ENCODE results near the gene GK2. TPM values are rescaled to one million over a fixed set of nuclear protein-coding genes. Genes with fewer than 3 reads are reported as not detected.

GK2 gene
- total RNA-seq, result not detected
- long read RNA-seq, result 0 reads

DNA sequence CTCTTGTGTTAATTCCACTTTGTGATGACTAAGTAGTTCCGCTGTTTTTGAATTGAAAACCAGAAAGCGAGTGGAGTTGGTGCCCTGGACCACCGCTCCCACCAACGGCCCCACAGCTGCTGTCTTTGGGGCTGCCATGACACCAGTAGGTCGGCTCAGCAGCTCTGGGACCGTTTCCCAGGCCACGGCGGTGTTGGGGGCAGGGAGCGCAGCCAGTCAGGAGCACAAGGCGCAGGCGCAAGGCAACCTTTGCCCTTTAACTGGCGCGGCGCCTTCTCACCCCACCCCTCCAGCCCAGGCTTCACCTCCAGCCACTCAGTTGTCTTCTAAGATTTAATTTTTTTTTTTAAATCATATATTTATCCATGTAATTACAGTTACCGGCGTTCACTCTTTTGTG, at the start of gene GK2:
GK2 (minus strand) TSS at position 166 of the 400 bp plus-strand sequence; CDS start at position 138, 28 bp downstream.
- Histone ChIP-seq H3K27me3 (ENCODE audit: low read depth) (no peaks in the 10 kb centered on the region), H3K27ac (replicated peaks) (no peak within 1 kb of the TSS), H3K36me3 (no peaks in the 10 kb centered on the region), H3K4me1 (no peaks in the 10 kb centered on the region), H3K9me3 (replicated peaks) (no peaks in the 10 kb centered on the region), H3K4me3 (no peak within 1 kb of the TSS)
- TF ChIP-seq, protein P1, sequence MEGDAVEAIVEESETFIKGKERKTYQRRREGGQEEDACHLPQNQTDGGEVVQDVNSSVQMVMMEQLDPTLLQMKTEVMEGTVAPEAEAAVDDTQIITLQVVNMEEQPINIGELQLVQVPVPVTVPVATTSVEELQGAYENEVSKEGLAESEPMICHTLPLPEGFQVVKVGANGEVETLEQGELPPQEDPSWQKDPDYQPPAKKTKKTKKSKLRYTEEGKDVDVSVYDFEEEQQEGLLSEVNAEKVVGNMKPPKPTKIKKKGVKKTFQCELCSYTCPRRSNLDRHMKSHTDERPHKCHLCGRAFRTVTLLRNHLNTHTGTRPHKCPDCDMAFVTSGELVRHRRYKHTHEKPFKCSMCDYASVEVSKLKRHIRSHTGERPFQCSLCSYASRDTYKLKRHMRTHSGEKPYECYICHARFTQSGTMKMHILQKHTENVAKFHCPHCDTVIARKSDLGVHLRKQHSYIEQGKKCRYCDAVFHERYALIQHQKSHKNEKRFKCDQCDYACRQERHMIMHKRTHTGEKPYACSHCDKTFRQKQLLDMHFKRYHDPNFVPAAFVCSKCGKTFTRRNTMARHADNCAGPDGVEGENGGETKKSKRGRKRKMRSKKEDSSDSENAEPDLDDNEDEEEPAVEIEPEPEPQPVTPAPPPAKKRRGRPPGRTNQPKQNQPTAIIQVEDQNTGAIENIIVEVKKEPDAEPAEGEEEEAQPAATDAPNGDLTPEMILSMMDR (IDR thresholded peaks at IDR 0.05; ENCODE audit: borderline replicate concordance), result no peak
- intact Hi-C loops (cut with micrococcal nuclease), result no loop called here
- DNase-seq, result no peak

DNA sequence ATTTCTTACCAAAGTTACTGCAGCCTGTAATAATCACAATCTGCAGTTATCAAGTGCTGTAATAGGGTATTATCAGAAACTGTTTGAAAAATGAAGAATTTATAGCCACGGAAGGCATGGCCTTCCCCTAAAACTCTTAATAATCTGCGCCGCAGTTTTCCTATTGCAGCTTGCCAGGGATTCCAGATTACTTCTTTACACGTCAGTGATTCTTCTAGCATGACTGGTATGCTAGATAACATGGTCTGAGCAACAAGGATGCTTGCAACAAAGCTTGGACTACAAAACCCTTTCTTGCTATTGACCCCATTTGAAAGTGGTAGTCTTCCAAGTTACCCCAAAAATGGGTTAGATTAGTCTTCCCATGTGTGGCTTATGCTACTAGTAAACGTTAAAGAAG, 47.2 kb upstream of the GK2 start:
- intact Hi-C loops (cut with micrococcal nuclease), result no loop called here
- Histone ChIP-seq H3K4me3 (no peak overlapping the region), H3K36me3 (no peaks in the 10 kb centered on the region), H3K27ac (replicated peaks) (no peak overlapping the region), H3K4me1 (no peaks in the 10 kb centered on the region), H3K27me3 (ENCODE audit: low read depth) (no peaks in the 10 kb centered on the region), H3K9me3 (replicated peaks) (no peaks in the 10 kb centered on the region)
- TF ChIP-seq, protein P1 (IDR thresholded peaks at IDR 0.05; ENCODE audit: borderline replicate concordance), result no peak
- no peak for DNase-seq

DNA sequence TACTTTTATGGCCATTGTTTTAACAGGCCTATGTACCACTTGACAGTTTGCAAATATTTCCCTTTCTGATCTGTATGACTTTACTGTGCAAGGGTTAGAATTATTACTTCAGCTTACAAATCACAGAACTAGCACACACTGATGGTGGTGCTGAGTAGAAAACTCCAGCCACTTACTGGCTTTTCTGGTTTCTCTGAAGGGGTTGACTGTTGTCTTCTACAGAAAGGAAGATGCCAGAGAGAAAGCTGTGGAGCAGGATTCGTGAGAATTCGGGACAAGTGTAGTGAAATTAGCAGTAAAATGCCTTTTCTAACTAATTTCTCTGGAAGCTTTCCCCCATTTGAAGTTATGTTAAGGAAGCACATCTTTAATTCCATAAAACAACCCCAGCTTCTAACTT, 46.6 kb upstream of the GK2 start:
- no peak overlapping the region for H3K27ac ChIP-seq (replicated peaks)
- DNase-seq, result no peak
- no peaks in the 10 kb centered on the region for H3K9me3 ChIP-seq (replicated peaks)
- H3K4me3 ChIP-seq, result no peak overlapping the region
- TF ChIP-seq, protein P1 (IDR thresholded peaks at IDR 0.05; ENCODE audit: borderline replicate concordance), result no peak
- H3K27me3 ChIP-seq (ENCODE audit: low read depth), result no peaks in the 10 kb centered on the region
- intact Hi-C loops (cut with micrococcal nuclease), result no loop called here
- no peaks in the 10 kb centered on the region for H3K4me1 ChIP-seq
- no peaks in the 10 kb centered on the region for H3K36me3 ChIP-seq

DNA sequence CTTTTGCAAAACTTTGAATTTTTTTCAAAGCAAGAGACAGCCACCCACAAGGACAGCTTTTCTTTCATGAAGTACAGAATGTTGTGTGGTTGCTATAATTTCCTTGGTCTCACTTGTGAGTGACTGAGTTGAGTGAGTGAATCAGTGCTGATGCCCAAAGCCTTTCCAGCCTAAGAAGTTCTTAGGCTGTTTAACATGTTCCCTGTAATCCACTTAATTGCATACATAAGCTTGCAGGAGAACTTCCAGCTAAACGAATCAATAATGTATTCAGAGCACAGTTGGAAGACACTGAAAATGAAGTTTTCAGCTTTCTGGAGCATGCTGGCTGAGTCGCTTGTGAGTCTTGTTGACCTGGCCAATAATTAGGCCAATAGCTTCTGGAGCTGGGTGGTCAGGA, 42.0 kb upstream of the GK2 start:
- Histone ChIP-seq H3K27ac (replicated peaks) (no peak overlapping the region), H3K4me3 (no peak overlapping the region), H3K4me1 (no peaks in the 10 kb centered on the region), H3K27me3 (ENCODE audit: low read depth) (no peaks in the 10 kb centered on the region), H3K9me3 (replicated peaks) (no peaks in the 10 kb centered on the region), H3K36me3 (no peaks in the 10 kb centered on the region)
- intact Hi-C loops (cut with micrococcal nuclease), result no loop called here
- TF ChIP-seq, protein P1 (IDR thresholded peaks at IDR 0.05; ENCODE audit: borderline replicate concordance), result no peak
- no peak for DNase-seq

DNA sequence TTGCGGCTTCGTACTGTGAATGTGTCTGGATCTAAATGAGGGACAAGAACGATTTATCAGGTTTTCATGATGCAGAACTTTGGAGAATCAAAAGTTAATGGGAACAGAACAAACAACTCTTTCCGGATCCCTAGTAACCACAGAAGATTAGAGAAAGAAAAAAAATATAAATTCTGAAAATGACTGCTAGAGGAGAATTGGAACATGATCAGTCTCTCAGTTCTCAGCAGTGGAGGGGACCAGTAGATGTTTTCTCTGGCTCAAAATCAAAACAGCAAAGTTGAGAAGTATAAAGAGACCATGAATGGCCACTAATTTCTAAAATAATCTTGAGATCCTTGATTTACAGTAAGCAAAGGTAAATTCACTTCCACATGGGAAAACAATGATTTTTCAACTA, 38.1 kb upstream of the GK2 start:
- no peak overlapping the region for H3K4me3 ChIP-seq
- no peaks in the 10 kb centered on the region for H3K9me3 ChIP-seq (replicated peaks)
- no peaks in the 10 kb centered on the region for H3K36me3 ChIP-seq
- intact Hi-C loops (cut with micrococcal nuclease), result no loop called here
- TF ChIP-seq, protein P1 (IDR thresholded peaks at IDR 0.05; ENCODE audit: borderline replicate concordance), result no peak
- DNase-seq, result no peak
- peak overlapping the region; percentile 4 for H3K27ac ChIP-seq (replicated peaks)
- no peaks in the 10 kb centered on the region for H3K4me1 ChIP-seq
- no peaks in the 10 kb centered on the region for H3K27me3 ChIP-seq (ENCODE audit: low read depth)

DNA sequence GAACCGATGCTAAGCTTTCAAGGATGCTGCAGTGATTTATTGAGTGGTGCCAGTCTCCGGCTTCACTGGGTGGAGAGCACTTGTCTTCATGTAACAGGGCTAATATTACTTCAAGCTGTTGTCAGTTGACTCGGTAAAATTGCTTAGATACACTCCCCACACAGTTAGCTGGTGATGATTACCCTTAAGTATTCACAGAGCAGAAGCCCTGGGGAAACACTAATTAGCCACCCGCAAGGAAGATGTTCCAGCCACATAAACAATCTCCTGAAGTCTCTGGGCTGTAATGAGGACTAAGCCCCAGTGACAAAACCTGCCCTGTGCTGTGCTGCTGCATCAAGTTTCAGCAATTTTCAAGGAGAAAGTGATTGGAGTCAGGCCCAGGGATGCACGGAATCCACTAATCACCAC, 37.3 kb upstream of the GK2 start:
- H3K9me3 ChIP-seq (replicated peaks), result no peaks in the 10 kb centered on the region
- TF ChIP-seq, protein P1 (IDR thresholded peaks at IDR 0.05; ENCODE audit: borderline replicate concordance), result no peak
- no peak overlapping the region for H3K4me3 ChIP-seq
- H3K27ac ChIP-seq (replicated peaks), result no peak overlapping the region
- DNase-seq, result no peak
- no peaks in the 10 kb centered on the region for H3K27me3 ChIP-seq (ENCODE audit: low read depth)
- H3K4me1 ChIP-seq, result no peaks in the 10 kb centered on the region
- intact Hi-C loops (cut with micrococcal nuclease), result no loop called here
- no peaks in the 10 kb centered on the region for H3K36me3 ChIP-seq

Data from left ventricle myocardium inferior (tissue), 1 donor.